HCT116 (cell line): ENCODE results near the gene CDH22. TPM values are rescaled to one million over a fixed set of nuclear protein-coding genes. Genes with fewer than 3 reads are reported as not detected.

Experiments used
- ATAC-seq: fragments of 200-7000 bp; cut with Tn5 transposase; 2 replicates; pipeline ENCODE4 v1.9.1; 2020; ENCODE audit warnings: mild to moderate bottlenecking, moderate library complexity
- BruUV-seq: library from RNA; stranded (reverse); fragments of 400-500 nt; replicated peaks from 2 replicates; lab custom pipeline; 2021; lab: Mats Ljungman, UMichigan
- CTCF ChIA-PET: fragments of 300-600 bp; sonication (Branson Sonifier 250); formaldehyde crosslinking; loops from one replicate; lab custom pipeline; 2021; ENCODE audit warnings: antibody characterized with exemption; lab: Charles Lee
- POLR2A ChIA-PET: fragments of 300-600, 350-600 bp; sonication (Branson Sonifier 250); formaldehyde crosslinking; loops from one replicate; lab custom pipeline; 2021; ENCODE audit warnings: antibody characterized with exemption; lab: Charles Lee
- RAD21 ChIA-PET, 2 experiments: fragments of 300-600 bp; sonication (Branson Sonifier 250); formaldehyde crosslinking; loops; one replicate each; lab custom pipeline; 2023; ENCODE audit warnings: low total read pairs in 2 of 2; ENCODE audit not compliant: uncharacterized antibody in 2 of 2, unreplicated experiment in 2 of 2, low non-redundant PET in 1 of 2; lab: Charles Lee
- DNase-seq: peaks from one replicate; pipeline ENCODE4 v3.0.0-alpha.2; 2010; ENCODE audit warnings: low read depth, low spot score
- H2AFZ ChIP-seq: fragments of 200-600 bp; shearing (Covaris generic), sonication (generic); 2 replicates; pipeline ENCODE4 v1.6.1; 2017; ENCODE audit warnings: low read depth, mixed run types, mixed read lengths, antibody characterized with exemption, low read length; ENCODE audit not compliant: poor library complexity, severe bottlenecking
- H3K27ac ChIP-seq: 2 replicates; pipeline ENCODE4 v1.5.1; 2012; ENCODE audit warnings: low read depth, low read length
- H3K27me3 ChIP-seq: fragments of 200-600 bp; sonication (generic); 2 replicates; pipeline ENCODE4 v1.6.1; 2016; ENCODE audit warnings: mixed run types, low read length, mixed read lengths; ENCODE audit not compliant: insufficient read depth
- H3K36me3 ChIP-seq, 2 experiments: fragments of 200-500 bp in 1 of 2; fragments of 200-600 bp in 1 of 2; sonication (Bioruptor generic) in 1 of 2; sonication (generic) in 1 of 2; 2 replicates each; pipeline versions ENCODE4 v1.5.1 to v1.6.1; 2014 to 2016; ENCODE audit warnings: low read length in 2 of 2, inconsistent platforms in 1 of 2, mixed read lengths in 1 of 2, mixed run types in 1 of 2; ENCODE audit not compliant: insufficient read depth in 2 of 2, control insufficient read depth in 1 of 2
- H3K4me1 ChIP-seq, 2 experiments: fragments of 200-600 bp in 1 of 2; sonication (generic) in 1 of 2; 2 replicates each; pipeline versions ENCODE4 v1.5.1 to v1.6.1; 2012 to 2017; ENCODE audit warnings: low read length in 2 of 2, inconsistent platforms in 1 of 2, mild to moderate bottlenecking in 1 of 2, mixed read lengths in 1 of 2, mixed run types in 1 of 2, moderate library complexity in 1 of 2; ENCODE audit not compliant: insufficient read depth in 2 of 2, control insufficient read depth in 1 of 2
- H3K4me2 ChIP-seq: fragments of 200-600 bp; sonication (generic); 2 replicates; pipeline ENCODE4 v1.6.1; 2017; ENCODE audit warnings: mixed run types, low read length, mixed read lengths
- H3K4me3 ChIP-seq, 2 experiments: fragments of 200-600 bp in 1 of 2; sonication (generic) in 1 of 2; replicated peaks in 1 of 2; 2 replicates each; pipeline ENCODE4 v1.5.1; 2011 to 2016; ENCODE audit warnings: low read length in 2 of 2, control low read depth in 1 of 2, low read depth in 1 of 2, mild to moderate bottlenecking in 1 of 2, mixed read lengths in 1 of 2, mixed run types in 1 of 2
- H3K79me2 ChIP-seq: fragments of 200-600 bp; sonication (generic); 2 replicates; pipeline ENCODE4 v1.6.1; 2017; ENCODE audit warnings: mild to moderate bottlenecking, mixed run types, low read length, moderate library complexity, mixed read lengths; ENCODE audit not compliant: insufficient read depth
- H3K9ac ChIP-seq: fragments of 200-600 bp; sonication (generic); 2 replicates; pipeline ENCODE4 v1.6.1; 2016; ENCODE audit warnings: low read length, mixed read lengths
- H3K9me2 ChIP-seq: fragments of 200-600 bp; sonication (generic), shearing (Covaris generic); 2 replicates; pipeline ENCODE4 v1.6.1; 2017; ENCODE audit warnings: mixed run types, mild to moderate bottlenecking, moderate library complexity; ENCODE audit not compliant: insufficient read depth
- H3K9me3 ChIP-seq, 2 experiments: fragments of 200-500 bp in 1 of 2; fragments of 200-600 bp in 1 of 2; sonication (Bioruptor generic) in 1 of 2; sonication (generic) in 1 of 2; 2 replicates each; pipeline ENCODE4 v1.6.1; 2014 to 2017; ENCODE audit warnings: low read length in 2 of 2, mixed read lengths in 2 of 2, inconsistent platforms in 1 of 2, low read depth in 1 of 2, mild to moderate bottlenecking in 1 of 2, mixed run types in 1 of 2, moderate library complexity in 1 of 2; ENCODE audit not compliant: control insufficient read depth in 1 of 2, insufficient read depth in 1 of 2
- H4K20me1 ChIP-seq: fragments of 200-600 bp; sonication (generic), shearing (Covaris generic); 2 replicates; pipeline ENCODE4 v1.6.1; 2017; ENCODE audit warnings: mixed run types, mild to moderate bottlenecking, moderate library complexity; ENCODE audit not compliant: insufficient read depth
- EGR1 ChIP-seq: IDR thresholded peaks from 2 replicates; pipeline ENCODE4 v1.6.1; 2012; ENCODE audit warnings: low read depth
- ELF1 ChIP-seq: IDR thresholded peaks from 2 replicates; pipeline ENCODE4 v1.6.1; 2012; ENCODE audit warnings: low read depth, borderline replicate concordance
- EZH2 ChIP-seq: fragments of 200-600 bp; sonication (generic); IDR thresholded peaks from 2 replicates; pipeline ENCODE4 v1.6.1; 2017; ENCODE audit warnings: antibody characterized with exemption, mixed run types
- EZH2phosphoT487 ChIP-seq: fragments of 200-600 bp; IDR thresholded peaks from 2 replicates; pipeline ENCODE4 v1.6.1; 2018; ENCODE audit warnings: antibody characterized with exemption, borderline replicate concordance
- JUND ChIP-seq: IDR thresholded peaks from 2 replicates; pipeline ENCODE4 v1.6.1; 2012
- POLR2A ChIP-seq: IDR thresholded peaks from 2 replicates; pipeline ENCODE4 v1.7.0; 2011; ENCODE audit warnings: borderline replicate concordance; ENCODE audit not compliant: insufficient read depth, insufficient read length; ENCODE audit errors: extremely low read depth
- POLR2AphosphoS5 ChIP-seq: IDR thresholded peaks from 2 replicates; pipeline ENCODE4 v1.6.1; 2011; ENCODE audit warnings: mild to moderate bottlenecking, low read depth, low read length, moderate library complexity
- RAD21 ChIP-seq: IDR thresholded peaks from 2 replicates; pipeline ENCODE4 v1.6.1; 2012; ENCODE audit warnings: low read depth, mild to moderate bottlenecking
- SP1 ChIP-seq: IDR thresholded peaks from 2 replicates; pipeline ENCODE4 v1.6.1; 2012; ENCODE audit warnings: low read depth
- TCF7L2 ChIP-seq: IDR thresholded peaks from 2 replicates; pipeline ENCODE4 v1.7.0; 2011; ENCODE audit warnings: borderline replicate concordance, inconsistent platforms; ENCODE audit not compliant: insufficient read depth, insufficient read length; ENCODE audit errors: extremely low read depth
- ZFX ChIP-seq: fragments of 450-650 bp; IDR thresholded peaks from 2 replicates; pipeline ENCODE4 v1.6.1; 2017
- ZNF274 ChIP-seq: fragments of 200-500 bp; sonication (Bioruptor generic); IDR thresholded peaks from 2 replicates; pipeline ENCODE4 v1.6.1; 2014; ENCODE audit warnings: mild to moderate bottlenecking, low read depth, low read length, inconsistent platforms
- intact Hi-C: fragments of 100-400 bp; cut with micrococcal nuclease; formaldehyde crosslinking; loops from 2 replicates; pipeline ENCODE4 v1.10.0; 2022
- total RNA-seq: library from RNA; stranded (reverse); gene quantifications from one replicate; pipeline ENCODE4 v1.2.1, GENCODE V29; 2021; ENCODE audit not compliant: unreplicated experiment
- TF ChIP-seq, protein P1 (sequence below): IDR thresholded peaks from 2 replicates; pipeline ENCODE4 v1.6.1; 2012
- TF ChIP-seq, protein P2 (sequence below): IDR thresholded peaks from 2 replicates; pipeline ENCODE4 v1.6.1; 2012; ENCODE audit warnings: low read depth

Gene CDH22
- total RNA-seq, 1 experiment from 2014 or later: 1.8 TPM

DNA sequence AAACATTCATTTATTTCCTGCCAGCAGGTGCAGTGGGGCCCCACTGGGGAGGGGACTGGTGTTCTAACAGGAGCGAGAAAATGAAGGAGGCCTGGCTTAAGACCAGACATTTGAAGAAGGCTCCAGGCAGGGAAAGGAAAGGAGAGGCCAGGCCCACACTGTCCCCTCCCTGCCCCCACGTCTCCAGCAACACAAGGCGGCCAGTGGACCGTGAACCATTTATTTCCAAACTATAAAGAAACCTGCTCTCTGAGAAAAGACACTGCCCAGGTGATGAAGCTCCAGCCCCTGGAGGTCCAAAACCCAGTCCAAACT is 41.4 kb upstream of the CDH22 start:
- no peak overlapping the region for H3K4me3 ChIP-seq
- peaks cover 2 to 9% of the 10 kb centered on the region in 2 experiments; a peak in 1 of 4 replicates for H3K36me3 ChIP-seq
- DNase-seq: no peak
- no peak for ATAC-seq
- H3K79me2 ChIP-seq: no peaks in the 10 kb centered on the region
- POLR2A ChIA-PET: interaction anchor here (1.1 kb wide), 1 partner anchor 15 kb away, joined by 3 read pairs; no protein-coding TSS in a partner anchor
- RAD21 ChIA-PET: interaction anchor here in 1 of 2 experiments (1.2 kb wide), 1 partner anchor 221 kb away, joined by 4 read pairs; no protein-coding TSS in a partner anchor
- intact Hi-C loops: loop anchor here (1.0 kb wide), 1 partner anchor 217 kb away; no protein-coding TSS in a partner anchor
- no peak overlapping the region for H3K9ac ChIP-seq
- CTCF ChIA-PET: interaction anchor here (0.8 to 2.3 kb wide), 7 partner anchors 9 to 379 kb away, joined by 3 to 8 read pairs (median 5); no protein-coding TSS in a partner anchor
- H3K4me2 ChIP-seq: no peak overlapping the region
- 0 out of 4 replicates have a peak, but pooled peaks cover 0 to 3% of the 10 kb centered on the region in 2 experiments for H3K4me1 ChIP-seq
- H3K9me3 ChIP-seq: no peaks in the 10 kb centered on the region
- H2AFZ ChIP-seq: no peak overlapping the region
- H4K20me1 ChIP-seq: no peaks in the 10 kb centered on the region
- TF ChIP-seq JUND: no peak
- no peak for TF ChIP-seq POLR2AphosphoS5
- no peak for TF ChIP-seq EZH2phosphoT487
- no peak for TF ChIP-seq SP1
- no peak for TF ChIP-seq RAD21
- no peak for TF ChIP-seq EGR1
- no peak for TF ChIP-seq ELF1
- TF ChIP-seq, protein P1, sequence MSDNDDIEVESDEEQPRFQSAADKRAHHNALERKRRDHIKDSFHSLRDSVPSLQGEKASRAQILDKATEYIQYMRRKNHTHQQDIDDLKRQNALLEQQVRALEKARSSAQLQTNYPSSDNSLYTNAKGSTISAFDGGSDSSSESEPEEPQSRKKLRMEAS: no peak
- no peak for TF ChIP-seq EZH2
- TF ChIP-seq TCF7L2: no peak
- TF ChIP-seq ZNF274: no peak
- no peak for TF ChIP-seq POLR2A
- no peak for TF ChIP-seq ZFX
- TF ChIP-seq, protein P2, sequence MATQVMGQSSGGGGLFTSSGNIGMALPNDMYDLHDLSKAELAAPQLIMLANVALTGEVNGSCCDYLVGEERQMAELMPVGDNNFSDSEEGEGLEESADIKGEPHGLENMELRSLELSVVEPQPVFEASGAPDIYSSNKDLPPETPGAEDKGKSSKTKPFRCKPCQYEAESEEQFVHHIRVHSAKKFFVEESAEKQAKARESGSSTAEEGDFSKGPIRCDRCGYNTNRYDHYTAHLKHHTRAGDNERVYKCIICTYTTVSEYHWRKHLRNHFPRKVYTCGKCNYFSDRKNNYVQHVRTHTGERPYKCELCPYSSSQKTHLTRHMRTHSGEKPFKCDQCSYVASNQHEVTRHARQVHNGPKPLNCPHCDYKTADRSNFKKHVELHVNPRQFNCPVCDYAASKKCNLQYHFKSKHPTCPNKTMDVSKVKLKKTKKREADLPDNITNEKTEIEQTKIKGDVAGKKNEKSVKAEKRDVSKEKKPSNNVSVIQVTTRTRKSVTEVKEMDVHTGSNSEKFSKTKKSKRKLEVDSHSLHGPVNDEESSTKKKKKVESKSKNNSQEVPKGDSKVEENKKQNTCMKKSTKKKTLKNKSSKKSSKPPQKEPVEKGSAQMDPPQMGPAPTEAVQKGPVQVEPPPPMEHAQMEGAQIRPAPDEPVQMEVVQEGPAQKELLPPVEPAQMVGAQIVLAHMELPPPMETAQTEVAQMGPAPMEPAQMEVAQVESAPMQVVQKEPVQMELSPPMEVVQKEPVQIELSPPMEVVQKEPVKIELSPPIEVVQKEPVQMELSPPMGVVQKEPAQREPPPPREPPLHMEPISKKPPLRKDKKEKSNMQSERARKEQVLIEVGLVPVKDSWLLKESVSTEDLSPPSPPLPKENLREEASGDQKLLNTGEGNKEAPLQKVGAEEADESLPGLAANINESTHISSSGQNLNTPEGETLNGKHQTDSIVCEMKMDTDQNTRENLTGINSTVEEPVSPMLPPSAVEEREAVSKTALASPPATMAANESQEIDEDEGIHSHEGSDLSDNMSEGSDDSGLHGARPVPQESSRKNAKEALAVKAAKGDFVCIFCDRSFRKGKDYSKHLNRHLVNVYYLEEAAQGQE: no peak
- H3K27me3 ChIP-seq: no peaks in the 10 kb centered on the region
- H3K9me2 ChIP-seq: no peaks in the 10 kb centered on the region
- BruUV-seq: no TSS peak
- no peak overlapping the region for H3K27ac ChIP-seq
